Natural killer cell (primary cell): ENCODE data around the gene PLEKHG4. TPM values are rescaled to one million over a fixed set of nuclear protein-coding genes. Genes with fewer than 3 reads are reported as not detected.

Source experiments
- ATAC-seq, 3 donors: fragments of 150-1000 bp in 2 of 3; fragments of 200-7000 bp in 1 of 3; cut with Tn5 transposase; 1 replicate in 1 of 3; 2 replicates in 2 of 3; pipeline ENCODE4 v1.10.0; 2021; ENCODE audit warnings: mild to moderate bottlenecking in 2 of 3, moderate library complexity in 2 of 3
- DNase-seq, 2 donors: peaks; one replicate each; pipeline versions ENCODE4 v3.0.0 to v3.0.0-alpha.2; 2013 to 2021; ENCODE audit warnings: mixed read lengths in 1 of 2
- H3K27ac ChIP-seq: one replicate; pipeline ENCODE4 v1.5.1; 2013; ENCODE audit warnings: mild to moderate bottlenecking, low read length
- H3K27me3 ChIP-seq: one replicate; pipeline ENCODE4 v1.6.1; 2013; ENCODE audit warnings: low read length; ENCODE audit not compliant: control insufficient read depth, insufficient read depth
- H3K36me3 ChIP-seq: one replicate; pipeline ENCODE4 v1.6.1; 2013; ENCODE audit warnings: low read length; ENCODE audit not compliant: control insufficient read depth, insufficient read depth
- H3K4me1 ChIP-seq: one replicate; pipeline ENCODE4 v1.6.1; 2013; ENCODE audit warnings: low read length; ENCODE audit not compliant: control insufficient read depth, insufficient read depth
- H3K4me3 ChIP-seq: one replicate; pipeline ENCODE4 v1.5.1; 2013; ENCODE audit warnings: low read length
- H3K9me3 ChIP-seq: one replicate; pipeline ENCODE4 v1.6.1; 2013; ENCODE audit warnings: low read length; ENCODE audit not compliant: control insufficient read depth, insufficient read depth
- H3K27ac Mint-ChIP-seq, 2 donors: one replicate each; pipeline ENCODE4 v1.8.0; 2022; ENCODE audit warnings: mild to moderate bottlenecking in 2 of 2, mixed read lengths in 2 of 2, moderate library complexity in 1 of 2
- H3K27me3 Mint-ChIP-seq, 2 donors: one replicate each; pipeline ENCODE4 v1.8.0; 2022; ENCODE audit warnings: low read depth in 2 of 2, mixed read lengths in 2 of 2
- H3K36me3 Mint-ChIP-seq: one replicate; pipeline ENCODE4 v1.8.0; 2022; ENCODE audit warnings: mixed read lengths
- H3K4me1 Mint-ChIP-seq, 2 donors: one replicate each; pipeline ENCODE4 v1.8.0; 2022; ENCODE audit warnings: mixed read lengths in 2 of 2
- H3K4me3 Mint-ChIP-seq: one replicate; pipeline ENCODE4 v1.8.0; 2022; ENCODE audit warnings: mild to moderate bottlenecking, moderate library complexity, mixed read lengths
- H3K9me3 Mint-ChIP-seq, 2 donors: one replicate each; pipeline ENCODE4 v1.8.0; 2022; ENCODE audit warnings: mixed read lengths in 2 of 2
- CTCF ChIP-seq: fragments of 200-600 bp; IDR thresholded peaks from one replicate; pipeline ENCODE4 v1.8.0; 2022; ENCODE audit warnings: antibody characterized with exemption
- WGBS: methylation state at CpG from one replicate; pipeline ENCODE4 v1.1.7; 2013; ENCODE audit warnings: missing lambda C conversion rate; ENCODE audit not compliant: insufficient coverage; 5-methylcytosine and 5-hydroxymethylcytosine counted together
- intact Hi-C: fragments of 100-400 bp; cut with micrococcal nuclease; formaldehyde crosslinking; loops from one replicate; pipeline ENCODE4 v1.14.2; 2022
- total RNA-seq, 4 donors: library from RNA; stranded (reverse); fragments of 120-200 nt in 1 of 4; gene quantifications; one replicate each; pipeline versions ENCODE4 v1.2.3 to v1.2.4, GENCODE V29; 2013 to 2022

The PLEKHG4 gene
- total RNA-seq, 3 donors from 2014 or later (not counting 1 experiment from before 2014, with no cell fraction given): 6.8 to 14.7 (median 8.5) TPM

- Mint-ChIP-seq H3K9me3 (no peaks in the 10 kb centered on the region), H3K36me3 (no peaks in the 10 kb centered on the region), H3K27me3 (no peaks in the 10 kb centered on the region), H3K4me1 (no peaks in the 10 kb centered on the region), H3K4me3 (no peak overlapping the region), H3K27ac (no peak overlapping the region)
- no peak overlapping the region for H3K27ac ChIP-seq
- no peak for DNase-seq
- no peak overlapping the region for H3K4me3 ChIP-seq
- intact Hi-C loops: no loop called here
- no peak for TF ChIP-seq CTCF
- 89% methylated on average over 21 of the region's 21 CpGs for WGBS
- ATAC-seq: no peak
- H3K4me1 ChIP-seq: peaks cover 14% of the 10 kb centered on the region
- no peaks in the 10 kb centered on the region for H3K36me3 ChIP-seq
- H3K9me3 ChIP-seq: no peaks in the 10 kb centered on the region
- H3K27me3 ChIP-seq: no peaks in the 10 kb centered on the region
Observed at GRCh38 chr16:67283826-67284555, 4.7 kb downstream of the PLEKHG4 start.

GRCh38 chr16:67284699-67285646 is 5.6 kb downstream of the PLEKHG4 start:
- Histone ChIP-seq H3K27ac (no peak overlapping the region), H3K4me3 (no peak overlapping the region), H3K9me3 (no peaks in the 10 kb centered on the region), H3K36me3 (no peaks in the 10 kb centered on the region), H3K4me1 (peaks cover 20% of the 10 kb centered on the region), H3K27me3 (no peaks in the 10 kb centered on the region)
- Mint-ChIP-seq H3K9me3 (no peaks in the 10 kb centered on the region), H3K4me3 (no peak overlapping the region), H3K27ac (no peak overlapping the region), H3K4me1 (peaks cover 7% of the 10 kb centered on the region in 2 donors), H3K27me3 (no peaks in the 10 kb centered on the region), H3K36me3 (no peaks in the 10 kb centered on the region)
- DNase-seq (no peak), ATAC-seq (no peak)
- intact Hi-C loops: no loop called here
- TF ChIP-seq CTCF: no peak
- 91% methylated on average over 34 of the region's 34 CpGs for WGBS

- ATAC-seq: no peak
- no peaks in the 10 kb centered on the region for H3K27me3 Mint-ChIP-seq
- Histone ChIP-seq H3K4me1 (peaks cover 27% of the 10 kb centered on the region), H3K36me3 (no peaks in the 10 kb centered on the region), H3K27me3 (no peaks in the 10 kb centered on the region), H3K27ac (no peak overlapping the region), H3K4me3 (no peak overlapping the region), H3K9me3 (no peaks in the 10 kb centered on the region)
- peaks cover 15 to 16% of the 10 kb centered on the region in 2 donors for H3K4me1 Mint-ChIP-seq
- no peak overlapping the region for H3K27ac Mint-ChIP-seq
- WGBS: 89% methylated on average over 28 of the region's 28 CpGs
- TF ChIP-seq CTCF: no peak
- no peaks in the 10 kb centered on the region for H3K36me3 Mint-ChIP-seq
- no peaks in the 10 kb centered on the region for H3K9me3 Mint-ChIP-seq
- intact Hi-C loops: no loop called here
- no peak overlapping the region for H3K4me3 Mint-ChIP-seq
- DNase-seq: no peak
Observed at GRCh38 chr16:67286441-67287235, 7.3 kb downstream of the PLEKHG4 start.
